MM.1S (cell line): ENCODE data around the gene CNR1.

ENCODE experiments used
- DNase-seq: peaks from one replicate; pipeline ENCODE4 v3.0.0-alpha.2; 2015
- H2AFZ ChIP-seq: fragments of 300-600 bp; sonication (generic); 2 replicates; pipeline ENCODE4 v1.6.0; 2016; ENCODE audit warnings: antibody characterized with exemption, low read length
- H3F3A ChIP-seq: fragments of 300-600 bp; sonication (generic); 2 replicates; pipeline ENCODE4 v1.6.1; 2016; ENCODE audit warnings: mild to moderate bottlenecking, antibody characterized with exemption, low read length, moderate library complexity, mixed read lengths; ENCODE audit not compliant: insufficient read depth
- H3K27ac ChIP-seq: fragments of 300-600 bp; sonication (generic); 2 replicates; pipeline ENCODE4 v1.5.1; 2016; ENCODE audit warnings: mild to moderate bottlenecking, low read length
- H3K27me3 ChIP-seq: fragments of 300-600 bp; sonication (generic); replicated peaks from 2 replicates; pipeline ENCODE4 v1.6.0; 2016; ENCODE audit warnings: low read length; ENCODE audit not compliant: insufficient read depth
- H3K36me3 ChIP-seq: fragments of 300-600 bp; sonication (generic); replicated peaks from 2 replicates; pipeline ENCODE4 v1.6.1; 2016; ENCODE audit warnings: mild to moderate bottlenecking, low read length, mixed read lengths; ENCODE audit not compliant: insufficient read depth
- H3K4me1 ChIP-seq: fragments of 300-600 bp; sonication (generic); 2 replicates; pipeline ENCODE4 v1.6.1; 2016; ENCODE audit warnings: low read length, mixed read lengths
- H3K4me2 ChIP-seq: fragments of 300-600 bp; sonication (generic); 2 replicates; pipeline ENCODE4 v1.6.0; 2016; ENCODE audit warnings: low read depth, low read length
- H3K4me3 ChIP-seq: fragments of 300-600 bp; sonication (generic); 2 replicates; pipeline ENCODE4 v1.5.1; 2016; ENCODE audit warnings: low read length, mixed read lengths
- H3K79me2 ChIP-seq: fragments of 300-600 bp; sonication (generic); 2 replicates; pipeline ENCODE4 v1.6.1; 2016; ENCODE audit warnings: mixed run types, low read length, mixed read lengths
- H3K9ac ChIP-seq: fragments of 300-600 bp; sonication (generic); 2 replicates; pipeline ENCODE4 v1.6.1; 2016; ENCODE audit warnings: low read length, mixed read lengths
- H3K9me2 ChIP-seq: fragments of 300-600 bp; sonication (generic); replicated peaks from 2 replicates; pipeline ENCODE4 v1.6.1; 2016; ENCODE audit warnings: mild to moderate bottlenecking, low read length, mixed read lengths; ENCODE audit not compliant: insufficient read depth
- H3K9me3 ChIP-seq: fragments of 300-600 bp; sonication (generic); replicated peaks from 2 replicates; pipeline ENCODE4 v1.6.1; 2016; ENCODE audit warnings: mild to moderate bottlenecking, low read length, mixed read lengths; ENCODE audit not compliant: insufficient read depth
- H4K20me1 ChIP-seq: fragments of 300-600 bp; sonication (generic); 2 replicates; pipeline ENCODE4 v1.6.1; 2016; ENCODE audit warnings: mild to moderate bottlenecking, low read length, moderate library complexity, mixed read lengths; ENCODE audit not compliant: insufficient read depth
- EZH2 ChIP-seq: fragments of 300-600 bp; sonication (generic); optimal IDR thresholded peaks from 2 replicates; pipeline ENCODE3; 2017; ENCODE audit warnings: low read depth, mild to moderate bottlenecking, antibody characterized with exemption, low read length, mixed read lengths
- EZH2phosphoT487 ChIP-seq: fragments of 300-600 bp; sonication (generic); IDR thresholded peaks from 2 replicates; pipeline ENCODE4 v1.6.1; 2018; ENCODE audit warnings: antibody characterized with exemption, low read length
- TF ChIP-seq, protein P1 (sequence below): fragments of 300-600 bp; sonication (generic); IDR thresholded peaks from 2 replicates; pipeline ENCODE4 v1.5.1; 2016; ENCODE audit warnings: antibody characterized with exemption, low read length, mixed read lengths

CNR1 gene

DNA sequence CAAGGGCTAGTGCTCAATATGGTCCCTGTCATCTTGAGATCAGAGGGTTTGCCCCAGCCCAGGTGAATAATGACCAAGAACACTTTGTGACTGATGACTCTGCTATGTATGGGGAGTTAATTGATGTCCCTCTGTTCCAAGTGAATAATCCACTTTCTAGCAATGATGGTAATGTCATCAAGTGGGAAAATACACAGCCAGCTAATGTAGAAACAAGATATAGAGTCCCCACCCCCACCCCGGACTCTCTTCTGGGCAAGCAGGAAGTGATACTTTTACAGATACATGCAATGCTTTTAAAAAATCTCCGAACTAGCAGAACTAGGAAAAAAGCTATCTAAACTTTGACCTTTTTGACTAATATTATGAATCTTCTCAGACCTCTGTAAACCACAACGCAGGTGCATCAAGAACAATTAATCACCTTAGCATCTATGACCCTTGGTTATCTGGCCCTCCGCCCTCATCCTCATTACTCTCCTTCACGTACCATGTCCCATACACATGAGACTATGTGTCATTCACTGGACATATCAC is 30.5 kb downstream of the CNR1 start:
- no peak overlapping the region for H3K4me2 ChIP-seq
- DNase-seq = no peak
- H3K27me3 ChIP-seq = no peaks in the 10 kb centered on the region
- H4K20me1 ChIP-seq = no peaks in the 10 kb centered on the region
- no peaks in the 10 kb centered on the region for H3K9me3 ChIP-seq
- no peaks in the 10 kb centered on the region for H3K79me2 ChIP-seq
- H3K9ac ChIP-seq = no peak overlapping the region
- H2AFZ ChIP-seq = no peak overlapping the region
- H3K4me3 ChIP-seq = no peak overlapping the region
- no peaks in the 10 kb centered on the region for H3F3A ChIP-seq
- TF ChIP-seq EZH2 (no peak), EZH2phosphoT487 (no peak)
- TF ChIP-seq, protein P1, sequence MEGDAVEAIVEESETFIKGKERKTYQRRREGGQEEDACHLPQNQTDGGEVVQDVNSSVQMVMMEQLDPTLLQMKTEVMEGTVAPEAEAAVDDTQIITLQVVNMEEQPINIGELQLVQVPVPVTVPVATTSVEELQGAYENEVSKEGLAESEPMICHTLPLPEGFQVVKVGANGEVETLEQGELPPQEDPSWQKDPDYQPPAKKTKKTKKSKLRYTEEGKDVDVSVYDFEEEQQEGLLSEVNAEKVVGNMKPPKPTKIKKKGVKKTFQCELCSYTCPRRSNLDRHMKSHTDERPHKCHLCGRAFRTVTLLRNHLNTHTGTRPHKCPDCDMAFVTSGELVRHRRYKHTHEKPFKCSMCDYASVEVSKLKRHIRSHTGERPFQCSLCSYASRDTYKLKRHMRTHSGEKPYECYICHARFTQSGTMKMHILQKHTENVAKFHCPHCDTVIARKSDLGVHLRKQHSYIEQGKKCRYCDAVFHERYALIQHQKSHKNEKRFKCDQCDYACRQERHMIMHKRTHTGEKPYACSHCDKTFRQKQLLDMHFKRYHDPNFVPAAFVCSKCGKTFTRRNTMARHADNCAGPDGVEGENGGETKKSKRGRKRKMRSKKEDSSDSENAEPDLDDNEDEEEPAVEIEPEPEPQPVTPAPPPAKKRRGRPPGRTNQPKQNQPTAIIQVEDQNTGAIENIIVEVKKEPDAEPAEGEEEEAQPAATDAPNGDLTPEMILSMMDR = no peak
- H3K9me2 ChIP-seq = no peaks in the 10 kb centered on the region
- no peak overlapping the region for H3K27ac ChIP-seq
- H3K36me3 ChIP-seq = no peaks in the 10 kb centered on the region
- no peaks in the 10 kb centered on the region for H3K4me1 ChIP-seq

DNA sequence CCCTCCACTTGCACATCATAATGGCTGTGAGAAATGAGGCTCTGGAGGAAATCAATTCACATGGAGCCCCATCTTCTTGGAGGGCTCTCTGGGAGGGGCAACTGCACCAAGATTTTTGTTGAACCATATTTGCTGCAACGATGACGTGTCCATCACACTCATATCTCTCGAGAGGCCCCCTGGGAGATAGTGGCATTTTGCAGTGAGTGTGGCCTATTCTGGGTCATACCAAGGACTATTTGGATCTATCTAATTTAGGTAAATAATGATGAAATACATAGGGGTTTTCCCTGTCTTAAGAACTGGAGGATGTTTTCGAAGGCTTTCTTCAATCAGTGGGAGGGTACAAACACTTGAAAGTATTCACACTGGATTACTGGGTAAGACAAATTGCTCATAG is 31.6 kb downstream of the CNR1 start:
- Histone ChIP-seq H4K20me1 (no peaks in the 10 kb centered on the region), H3K9ac (no peak overlapping the region), H3F3A (no peaks in the 10 kb centered on the region), H3K4me3 (no peak overlapping the region), H3K79me2 (no peaks in the 10 kb centered on the region), H3K9me2 (no peaks in the 10 kb centered on the region), H2AFZ (no peak overlapping the region), H3K27ac (no peak overlapping the region), H3K4me1 (no peaks in the 10 kb centered on the region), H3K4me2 (no peak overlapping the region), H3K9me3 (no peaks in the 10 kb centered on the region), H3K27me3 (no peaks in the 10 kb centered on the region), H3K36me3 (no peaks in the 10 kb centered on the region)
- DNase-seq = no peak
- no peak for TF ChIP-seq EZH2
- TF ChIP-seq EZH2phosphoT487 = no peak
- TF ChIP-seq, protein P1 = no peak

DNA sequence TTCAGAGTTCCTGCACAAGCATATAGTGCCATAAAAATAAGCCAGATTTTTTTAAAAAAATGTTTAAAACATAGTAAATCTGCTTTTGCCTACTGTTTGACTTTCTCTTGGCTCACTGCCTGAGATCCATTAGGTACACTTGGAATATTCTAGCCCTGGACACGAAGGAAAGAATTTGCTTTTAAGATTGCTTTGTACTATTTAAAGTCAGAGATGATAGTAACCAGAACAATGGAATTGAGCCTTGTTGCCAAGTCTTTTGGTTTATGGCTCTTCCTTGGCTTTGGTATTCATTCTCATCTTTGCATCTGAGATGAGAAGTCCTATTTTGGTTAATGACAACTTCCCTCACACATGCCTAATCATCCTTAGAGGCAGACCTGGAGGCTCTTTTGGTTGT is 32.4 kb downstream of the CNR1 start:
- Histone ChIP-seq H3K9me2 (no peaks in the 10 kb centered on the region), H3K4me2 (no peak overlapping the region), H4K20me1 (no peaks in the 10 kb centered on the region), H2AFZ (no peak overlapping the region), H3K27me3 (no peaks in the 10 kb centered on the region), H3K27ac (no peak overlapping the region), H3K9me3 (no peaks in the 10 kb centered on the region), H3F3A (no peaks in the 10 kb centered on the region), H3K4me3 (no peak overlapping the region), H3K4me1 (no peaks in the 10 kb centered on the region), H3K79me2 (no peaks in the 10 kb centered on the region), H3K9ac (no peak overlapping the region), H3K36me3 (no peaks in the 10 kb centered on the region)
- no peak for DNase-seq
- TF ChIP-seq, protein P1 = no peak
- no peak for TF ChIP-seq EZH2phosphoT487
- no peak for TF ChIP-seq EZH2
